K562 (cell line): ENCODE data around the gene CXCR6. TPM values are rescaled to one million over a fixed set of nuclear protein-coding genes. Genes with fewer than 3 reads are reported as not detected.

ENCODE experiments used
- ATAC-seq: fragments of 200-7000 bp; cut with Tn5 transposase; 3 replicates; pipeline ENCODE4 v1.9.1; 2020; ENCODE audit warnings: moderate library complexity
- BruUV-seq: library from RNA; stranded (reverse); fragments of 400-500 nt; replicated peaks from 2 replicates; lab custom pipeline; 2021; lab: Mats Ljungman, UMichigan
- CTCF ChIA-PET: fragments of 300-600 bp; formaldehyde crosslinking; extraction: SDS; loops from one replicate; lab custom pipeline; 2021; ENCODE audit warnings: low intra/inter-chr PET ratio; lab: Yijun Ruan, JAX
- POLR2A ChIA-PET: fragments of 300-600, 350-650 bp; sonication (Branson Sonifier 250); formaldehyde crosslinking; extraction: SDS; loops from one replicate; lab custom pipeline; 2021; ENCODE audit warnings: antibody characterized with exemption, inconsistent platforms; lab: Yijun Ruan, JAX
- DNase-seq, 4 experiments: peaks; one replicate each; pipeline versions ENCODE4 v3.0.0 to v3.0.0-alpha.2; 2011 to 2018; ENCODE audit warnings: low spot score in 3 of 4, mixed read lengths in 3 of 4; ENCODE audit errors: extremely low read depth in 1 of 4
- FAIRE-seq: peaks from 2 replicates; lab custom pipeline; 2011; peaks lifted over from hg19 to GRCh38; lab: Jason Lieb, UNC
- H2AFZ ChIP-seq: 2 replicates; pipeline ENCODE4 v1.6.0; 2011; ENCODE audit warnings: low read depth, low read length, control low read depth, inconsistent platforms
- H3K27ac ChIP-seq: fragments of 200-600 bp; 3 replicates; pipeline ENCODE4 v1.8.0; 2011; ENCODE audit warnings: low read depth, mild to moderate bottlenecking, control low read depth, inconsistent platforms, low read length, moderate library complexity, mixed read lengths; ENCODE audit errors: extremely low read depth
- H3K27me3 ChIP-seq, 2 experiments: fragments of 300-600 bp in 1 of 2; 2 replicates in 1 of 2; 3 replicates in 1 of 2; pipeline versions ENCODE4 v1.6.0 to v1.8.0; 2011; ENCODE audit warnings: inconsistent platforms in 2 of 2, low read length in 2 of 2, mild to moderate bottlenecking in 1 of 2, mixed read lengths in 1 of 2, moderate library complexity in 1 of 2; ENCODE audit not compliant: control insufficient read depth in 2 of 2, insufficient read depth in 2 of 2
- H3K36me3 ChIP-seq: fragments of 300-600 bp; 3 replicates; pipeline ENCODE4 v1.8.0; 2011; ENCODE audit warnings: mild to moderate bottlenecking, low read length, inconsistent platforms; ENCODE audit not compliant: control insufficient read depth, insufficient read depth
- H3K4me1 ChIP-seq, 2 experiments: fragments of 200-600 bp in 1 of 2; replicated peaks in 1 of 2; 2 replicates in 1 of 2; 3 replicates in 1 of 2; pipeline versions ENCODE4 v1.5.1 to v1.8.0; 2011; ENCODE audit warnings: inconsistent platforms in 2 of 2, low read length in 2 of 2, mild to moderate bottlenecking in 1 of 2, mixed read lengths in 1 of 2, moderate library complexity in 1 of 2; ENCODE audit not compliant: control insufficient read depth in 2 of 2, insufficient read depth in 2 of 2
- H3K4me2 ChIP-seq: 2 replicates; pipeline ENCODE4 v1.6.1; 2011; ENCODE audit warnings: low read length, control low read depth, inconsistent platforms, mixed read lengths; ENCODE audit not compliant: insufficient read depth
- H3K4me3 ChIP-seq: fragments of 200-600 bp; sonication (generic), shearing (Covaris generic); 2 replicates; pipeline ENCODE4 v1.5.1; 2016; ENCODE audit warnings: control low read depth, inconsistent platforms
- H3K79me2 ChIP-seq: fragments of 200-600 bp; 3 replicates; pipeline ENCODE4 v1.8.0; 2011; ENCODE audit warnings: low read length, inconsistent platforms; ENCODE audit not compliant: control insufficient read depth, insufficient read depth
- H3K9ac ChIP-seq, 2 experiments: 2 replicates each; pipeline versions ENCODE4 v1.6.0 to v1.6.1; 2011; ENCODE audit warnings: low read depth in 2 of 2, low read length in 2 of 2, control low read depth in 1 of 2, inconsistent platforms in 1 of 2, mild to moderate bottlenecking in 1 of 2, mixed read lengths in 1 of 2; ENCODE audit not compliant: insufficient read depth in 1 of 2
- H3K9me1 ChIP-seq: one replicate; pipeline ENCODE4 v1.6.0; 2011; ENCODE audit warnings: inconsistent platforms, mild to moderate bottlenecking, low read length, moderate library complexity; ENCODE audit not compliant: control insufficient read depth, insufficient read depth
- H3K9me3 ChIP-seq: replicated peaks from 2 replicates; pipeline ENCODE4 v1.5.1; 2011; ENCODE audit warnings: low read depth, low read length, inconsistent platforms; ENCODE audit not compliant: control insufficient read depth, insufficient read depth
- H4K20me1 ChIP-seq: replicated peaks from 2 replicates; pipeline ENCODE4 v1.6.1; 2011; ENCODE audit warnings: low read length, inconsistent platforms, mixed read lengths; ENCODE audit not compliant: control insufficient read depth, insufficient read depth
- ARID1B ChIP-seq: fragments of 450-650 bp; IDR thresholded peaks from 2 replicates; pipeline ENCODE4 v1.6.1; 2016; ENCODE audit warnings: antibody characterized with exemption, mild to moderate bottlenecking, inconsistent platforms
- CHAMP1 ChIP-seq: fragments of 450-650 bp; IDR thresholded peaks from 2 replicates; pipeline ENCODE4 v1.6.1; 2016; ENCODE audit warnings: mild to moderate bottlenecking
- CUX1 ChIP-seq: fragments of 200-800 bp; sonication (Bioruptor generic); IDR thresholded peaks from 2 replicates; pipeline ENCODE4 v1.6.1; 2016; ENCODE audit warnings: missing genetic modification characterization, missing compliant biosample characterization
- GTF2A2 ChIP-seq: IDR thresholded peaks from 2 replicates; pipeline ENCODE4 v1.6.1; 2016; ENCODE audit warnings: mild to moderate bottlenecking, missing genetic modification characterization, missing compliant biosample characterization
- HLTF ChIP-seq: fragments of 450-650 bp; IDR thresholded peaks from 2 replicates; pipeline ENCODE4 v1.6.1; 2016
- IRF2 ChIP-seq: sonication (generic); formaldehyde crosslinking; IDR thresholded peaks from 2 replicates; pipeline ENCODE4 v1.8.1; 2022; ENCODE audit warnings: mild to moderate bottlenecking, missing genetic modification reagents
- KDM4B ChIP-seq, 2 experiments: fragments of 450-650 bp in 1 of 2; sonication (generic) in 1 of 2; IDR thresholded peaks; 2 replicates each; pipeline ENCODE4 v1.6.1; 2016 to 2017; ENCODE audit warnings: borderline replicate concordance in 2 of 2, antibody characterized with exemption in 1 of 2, low read depth in 1 of 2, mild to moderate bottlenecking in 1 of 2
- MTF1 ChIP-seq: fragments of 250-450 bp; sonication (Bioruptor Pico); IDR thresholded peaks from 2 replicates; pipeline ENCODE4 v1.9.0; 2021; ENCODE audit warnings: moderate library complexity, mild to moderate bottlenecking, inconsistent platforms, borderline replicate concordance
- NFRKB ChIP-seq: fragments of 450-650 bp; IDR thresholded peaks from 2 replicates; pipeline ENCODE4 v1.6.1; 2016; ENCODE audit warnings: low read depth
- SLC30A9 ChIP-seq: fragments of 250-450 bp; sonication (Bioruptor Pico); IDR thresholded peaks from 2 replicates; pipeline ENCODE4 v1.8.0; 2022; ENCODE audit warnings: mild to moderate bottlenecking, moderate library complexity
- ZNF512 ChIP-seq: IDR thresholded peaks from 2 replicates; pipeline ENCODE4 v1.6.1; 2016; ENCODE audit warnings: missing genetic modification characterization, missing compliant biosample characterization
- ZNF77 ChIP-seq: fragments of 250-450 bp; sonication (Bioruptor Pico); IDR thresholded peaks from 2 replicates; pipeline ENCODE4 v1.5.0; 2020
- WGBS: fragments of 100-300 bp; shearing (Covaris generic); methylation state at CpG from one replicate; pipeline ENCODE4 v1.1.6; 2016; ENCODE audit warnings: low coverage, mixed read lengths; ENCODE audit not compliant: insufficient coverage; ENCODE audit errors: missing lambda C conversion rate; 5-methylcytosine and 5-hydroxymethylcytosine counted together
- in situ Hi-C: fragments of 300-500 bp; cut with MboI; formaldehyde crosslinking; loops from 4 replicates; pipeline ENCODE4 v1.15.0; 2018; ENCODE audit warnings: inconsistent platforms, mixed read lengths
- intact Hi-C: fragments of 100-400 bp; cut with micrococcal nuclease; formaldehyde crosslinking; loops from 2 replicates; pipeline ENCODE4 v1.14.2; 2022
- polyA plus RNA-seq, 8 experiments: library from polyadenylated mRNA; depleted of rRNA in 4 of 8; stranded (reverse) in 5 of 8; unstranded in 3 of 8; fragments of >200 nt; fragmentation: Nextera tagmentation in 2 of 8; fragmentation: Illumina TruSeq in 1 of 8; extraction: Ambion mirVana in 2 of 8; extraction: Trizol in 1 of 8; gene quantifications; 2 replicates each; pipeline versions ENCODE4 v1.2.1 to v1.2.3, GENCODE V29; 2011 to 2014; ENCODE audit warnings: inconsistent platforms in 1 of 8, missing spikeins in 1 of 8
- total RNA-seq, 7 experiments: library from RNA; depleted of rRNA in 6 of 7; stranded (reverse); fragments of >200 nt in 6 of 7; fragmentation: Illumina TruSeq in 2 of 7; extraction: Trizol in 2 of 7; gene quantifications; 2 replicates each; pipeline versions ENCODE4 v1.2.1 to v1.2.3, GENCODE V29; 2011 to 2021; ENCODE audit warnings: low replicate concordance in 1 of 7

Gene CXCR6
- total and polyA plus RNA-seq, 9 of the 15 experiments (the other 6 are each of a cell fraction or from before 2014, with no cell fraction given): 0.28 TPM; not detected in 8

- TF ChIP-seq CUX1 (CRISPR knock-in tag): no peak
These were observed 5.1 kb downstream of the CXCR6 start (continued) for GRCh38 chr3:45948311-45948781.

- no peak for FAIRE-seq
- no TSS peak for BruUV-seq
- H3K79me2 ChIP-seq: no peaks in the 10 kb centered on the region
- no peaks in the 10 kb centered on the region for H3K27me3 ChIP-seq
- H2AFZ ChIP-seq: no peak overlapping the region
- 0 out of 2 replicates have a peak, but pooled peaks cover 10% of the 10 kb centered on the region for H4K20me1 ChIP-seq
- in situ Hi-C loops (no loop called here), intact Hi-C loops (no loop called here)
- DNase-seq: no peak
- no peaks in the 10 kb centered on the region for H3K9me3 ChIP-seq
- H3K27ac ChIP-seq: no peak overlapping the region
- H3K9me1 ChIP-seq: peaks cover 9% of the 10 kb centered on the region
- no peaks in the 10 kb centered on the region for H3K4me1 ChIP-seq
- ChIA-PET POLR2A (interaction anchor here (1.2 kb wide), 1 partner anchor 9 kb away, joined by 3 read pairs; no protein-coding TSS in a partner anchor), CTCF (no interaction called here)
- 96% methylated on average over 6 of the region's 6 CpGs for WGBS
- no peak for ATAC-seq
- no peak overlapping the region for H3K4me2 ChIP-seq
- no peak overlapping the region for H3K4me3 ChIP-seq
- H3K36me3 ChIP-seq: peaks cover 78% of the 10 kb centered on the region
- H3K9ac ChIP-seq: no peak overlapping the region
- TF ChIP-seq ZNF512 (tag) (no peak), CHAMP1 (no peak), HLTF (no peak), IRF2 (CRISPR knock-in tag) (no peak), NFRKB (no peak), ZNF77 (CRISPR knock-in tag) (no peak), KDM4B (IDR thresholded peaks at IDR 0.05; ENCODE audit: borderline replicate concordance in 2 of 2, low read depth in 1 of 2) (no peak), ARID1B (no peak), SLC30A9 (no peak), GTF2A2 (no peak), MTF1 (CRISPR knock-in tag) (no peak)
These were observed 5.6 kb downstream of the CXCR6 start for GRCh38 chr3:45948881-45949280.
